ENCODE measurements around the gene LBH.
A peak's percentile ranks its signal among the peaks of the same experiment; 100 is the strongest.

LBH gene

DNA sequence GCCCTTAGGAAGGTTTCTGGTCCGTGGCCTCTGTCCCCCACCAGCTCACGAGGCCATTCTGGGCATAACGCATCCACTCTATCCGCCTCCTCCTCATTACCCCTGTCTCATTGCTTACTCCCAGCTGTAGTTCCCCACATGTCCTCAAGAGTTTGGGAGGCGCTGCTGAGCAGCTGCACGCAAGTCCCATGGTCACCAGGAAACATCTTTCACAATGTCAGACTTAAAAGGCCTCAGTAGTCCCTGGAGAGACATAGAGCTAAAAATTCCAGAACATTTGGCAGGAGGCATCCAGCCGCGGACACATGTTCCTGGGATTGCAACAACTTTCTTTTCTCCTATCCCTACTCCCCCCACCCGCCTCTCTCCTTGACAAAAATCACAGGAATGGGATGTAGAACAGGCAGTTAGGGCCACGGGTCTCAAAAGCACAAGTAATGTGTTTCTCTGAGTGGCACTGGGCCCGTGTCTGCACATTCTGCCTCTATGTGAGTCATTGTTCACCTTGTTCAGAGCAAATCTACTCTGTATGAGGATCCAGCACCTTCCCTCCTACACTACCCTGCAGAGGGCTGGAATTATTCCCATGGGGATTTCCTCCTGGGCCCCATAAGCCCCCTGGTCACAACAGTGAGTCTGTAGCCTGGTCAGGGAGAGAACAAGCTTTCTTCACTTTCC lies 8.1 kb downstream of the LBH start:
- Histone ChIP-seq H3K9me3 (no peaks in the 10 kb centered on the region), H3K36me3 (no peaks in the 10 kb centered on the region), H3K4me1 (no peaks in the 10 kb centered on the region), H3K4me3 (ENCODE audit: low read depth, low read length) (no peak overlapping the region), H3K27me3 (no peaks in the 10 kb centered on the region)
- peak; percentile 75 for DNase-seq
- TF ChIP-seq CTCF (IDR thresholded peaks at IDR 0.05; ENCODE audit: low read depth, low read length): peak; percentile 99

GRCh38 chr2:30239986-30240752 lies 8.8 kb downstream of the LBH start:
- TF ChIP-seq CTCF (IDR thresholded peaks at IDR 0.05; ENCODE audit: low read depth, low read length): no peak
- H3K4me1 ChIP-seq: no peaks in the 10 kb centered on the region
- no peak for DNase-seq
- H3K9me3 ChIP-seq: no peaks in the 10 kb centered on the region
- no peak overlapping the region for H3K4me3 ChIP-seq (ENCODE audit: low read depth, low read length)
- no peaks in the 10 kb centered on the region for H3K27me3 ChIP-seq
- no peaks in the 10 kb centered on the region for H3K36me3 ChIP-seq

DNA sequence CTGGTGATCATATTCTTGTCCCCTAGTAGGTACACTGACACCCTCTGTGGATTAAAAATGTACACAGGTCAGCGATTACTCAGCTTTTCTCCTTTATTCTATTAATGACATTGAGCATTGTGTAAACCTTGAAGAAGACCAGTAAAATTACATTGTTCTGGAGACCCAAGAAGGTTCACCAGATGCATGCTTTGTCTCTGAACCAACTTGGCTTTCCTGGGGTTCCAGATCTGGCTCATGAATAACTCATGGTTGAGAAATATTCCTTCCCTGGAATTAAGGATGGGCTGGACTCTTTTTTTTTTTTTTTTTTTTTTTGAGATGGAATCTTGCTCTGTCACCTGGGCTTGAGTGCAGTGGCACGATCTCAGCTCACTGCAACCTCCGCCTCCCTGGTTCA lies 11.9 kb downstream of the LBH start:
- Histone ChIP-seq H3K4me3 (ENCODE audit: low read depth, low read length) (no peak overlapping the region), H3K27me3 (no peaks in the 10 kb centered on the region), H3K9me3 (no peaks in the 10 kb centered on the region), H3K36me3 (no peaks in the 10 kb centered on the region), H3K4me1 (no peaks in the 10 kb centered on the region)
- TF ChIP-seq CTCF (IDR thresholded peaks at IDR 0.05; ENCODE audit: low read depth, low read length): no peak
- no peak for DNase-seq

GRCh38 chr2:30245364-30245763 lies 14.0 kb downstream of the LBH start:
- Histone ChIP-seq H3K36me3 (no peaks in the 10 kb centered on the region), H3K4me3 (ENCODE audit: low read depth, low read length) (no peak overlapping the region), H3K27me3 (no peaks in the 10 kb centered on the region), H3K4me1 (no peaks in the 10 kb centered on the region), H3K9me3 (no peaks in the 10 kb centered on the region)
- no peak for DNase-seq
- TF ChIP-seq CTCF (IDR thresholded peaks at IDR 0.05; ENCODE audit: low read depth, low read length): no peak

DNA sequence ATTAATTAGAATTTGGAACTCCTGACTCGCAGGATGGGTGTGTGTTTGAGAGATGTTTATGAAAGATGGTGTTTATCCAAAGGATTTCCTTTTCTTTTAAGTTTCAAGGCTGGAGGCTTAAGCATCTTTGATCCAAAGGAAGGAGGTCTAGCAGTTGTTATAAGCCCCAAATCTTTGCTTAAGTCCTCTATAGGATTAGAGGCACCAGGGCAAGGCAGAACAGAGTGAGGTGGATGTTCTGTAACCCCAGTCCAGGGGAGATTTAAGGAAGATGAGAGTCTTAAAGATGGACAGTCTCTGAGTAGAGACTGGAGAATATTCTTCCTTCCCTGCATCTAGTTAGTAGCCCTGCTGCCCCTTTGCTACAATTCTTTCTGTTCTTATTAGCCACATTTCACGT lies 17.5 kb downstream of the LBH start:
- no peaks in the 10 kb centered on the region for H3K36me3 ChIP-seq
- H3K4me3 ChIP-seq (ENCODE audit: low read depth, low read length): no peak overlapping the region
- DNase-seq: no peak
- no peaks in the 10 kb centered on the region for H3K9me3 ChIP-seq
- H3K4me1 ChIP-seq: peaks cover 9% of the 10 kb centered on the region; the same call in 1 of the 2 replicates
- no peak for TF ChIP-seq CTCF (IDR thresholded peaks at IDR 0.05; ENCODE audit: low read depth, low read length)
- H3K27me3 ChIP-seq: no peaks in the 10 kb centered on the region

- Histone ChIP-seq H3K9me3 (no peaks in the 10 kb centered on the region), H3K4me1 (peaks cover 9% of the 10 kb centered on the region; the same call in 1 of the 2 replicates), H3K36me3 (no peaks in the 10 kb centered on the region), H3K27me3 (no peaks in the 10 kb centered on the region), H3K4me3 (ENCODE audit: low read depth, low read length) (no peak overlapping the region)
- no peak for TF ChIP-seq CTCF (IDR thresholded peaks at IDR 0.05; ENCODE audit: low read depth, low read length)
- no peak for DNase-seq
Measured at GRCh38 chr2:30249354-30249753, 18.0 kb downstream of the LBH start.
